MCF 10A (cell line): Measurements from ENCODE around the gene PDPN. TPM values are rescaled to one million over a fixed set of nuclear protein-coding genes. Genes with fewer than 3 reads are reported as not detected.
A peak's percentile ranks its signal among the peaks of the same experiment; 100 is the strongest.

Experiments
- BruUV-seq: library from RNA; stranded (reverse); fragments of 400-500 nt; replicated peaks from 2 replicates; lab custom pipeline; 2021; lab: Mats Ljungman, UMichigan
- CTCF ChIA-PET: fragments of 300-600 bp; sonication (Branson Sonifier 250); formaldehyde crosslinking; extraction: SDS; loops from one replicate; lab custom pipeline; 2021; ENCODE audit warnings: antibody characterized with exemption, inconsistent platforms; lab: Yijun Ruan, JAX
- POLR2A ChIA-PET: fragments of 300-600, 350-650 bp; sonication (Branson Sonifier 250); formaldehyde crosslinking; extraction: SDS; loops from one replicate; lab custom pipeline; 2020; ENCODE audit warnings: antibody characterized with exemption, inconsistent platforms; lab: Yijun Ruan, JAX
- DNase-seq: peaks from one replicate; pipeline ENCODE4 v3.0.0-alpha.2; 2018; ENCODE audit not compliant: unreplicated experiment
- H3K27ac Mint-ChIP-seq: one replicate; pipeline ENCODE4 v1.8.0; 2022; ENCODE audit warnings: mild to moderate bottlenecking, low read depth, mixed read lengths; ENCODE audit not compliant: unreplicated experiment
- H3K27me3 Mint-ChIP-seq: one replicate; pipeline ENCODE4 v1.8.0; 2022; ENCODE audit warnings: mixed read lengths; ENCODE audit not compliant: insufficient read depth, unreplicated experiment
- H3K36me3 Mint-ChIP-seq: one replicate; pipeline ENCODE4 v1.8.0; 2022; ENCODE audit warnings: mild to moderate bottlenecking, moderate library complexity, mixed read lengths; ENCODE audit not compliant: insufficient read depth, unreplicated experiment
- H3K4me1 Mint-ChIP-seq: one replicate; pipeline ENCODE4 v1.8.0; 2022; ENCODE audit warnings: mixed read lengths; ENCODE audit not compliant: insufficient read depth, unreplicated experiment
- H3K4me3 Mint-ChIP-seq: one replicate; pipeline ENCODE4 v1.8.0; 2022; ENCODE audit warnings: mild to moderate bottlenecking, moderate library complexity, mixed read lengths; ENCODE audit not compliant: unreplicated experiment
- H3K9me3 Mint-ChIP-seq: one replicate; pipeline ENCODE4 v1.8.0; 2022; ENCODE audit warnings: mixed read lengths; ENCODE audit not compliant: unreplicated experiment
- CTCF ChIP-seq: fragments of 200-600 bp; IDR thresholded peaks from one replicate; pipeline ENCODE4 v1.8.0; 2022; ENCODE audit warnings: antibody characterized with exemption, mild to moderate bottlenecking; ENCODE audit not compliant: unreplicated experiment
- intact Hi-C: fragments of 100-400 bp; cut with micrococcal nuclease; formaldehyde crosslinking; loops from 2 replicates; pipeline ENCODE4 v1.14.1; 2022
- total RNA-seq: library from RNA; stranded (reverse); gene quantifications from 2 replicates; pipeline ENCODE4 v1.2.3, GENCODE V29; 2022

Gene PDPN
- total RNA-seq, 1 experiment from 2014 or later = 35.1 TPM

DNA sequence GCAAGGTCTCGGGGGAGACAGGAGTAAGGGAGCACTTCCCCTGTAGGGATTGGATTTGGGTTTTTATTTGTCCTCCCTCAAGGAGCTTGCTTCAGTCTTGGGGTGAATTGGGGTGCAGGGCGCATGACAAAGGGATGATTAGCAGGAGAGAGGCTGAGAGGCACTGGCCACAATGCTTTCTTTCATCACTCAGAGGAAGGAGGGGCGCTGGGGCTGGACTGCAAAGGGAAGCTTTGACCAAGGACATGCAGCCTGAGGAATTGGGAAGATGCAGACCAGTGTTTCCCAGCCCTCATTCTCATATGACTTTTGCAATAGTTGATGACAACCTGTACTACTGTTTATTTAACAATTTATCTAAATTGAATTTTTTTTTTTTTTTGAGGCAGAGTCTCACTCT lies 34.1 kb upstream of the PDPN start:
- Mint-ChIP-seq H3K27me3 (no peaks in the 10 kb centered on the region), H3K27ac (no peak overlapping the region), H3K4me1 (peaks cover 9% of the 10 kb centered on the region), H3K9me3 (no peaks in the 10 kb centered on the region), H3K36me3 (no peaks in the 10 kb centered on the region), H3K4me3 (no peak overlapping the region)
- TF ChIP-seq CTCF = no peak
- DNase-seq = no peak
- ChIA-PET POLR2A (interaction anchor here (0.6 kb wide), 1 partner anchor 68 kb away, joined by 3 read pairs; no protein-coding TSS in a partner anchor), CTCF (no interaction called here)
- intact Hi-C loops = no loop called here
- BruUV-seq = no TSS peak

GRCh38 chr1:13550663-13551062 lies 33.0 kb upstream of the PDPN start:
- Mint-ChIP-seq H3K4me1 (peaks cover 9% of the 10 kb centered on the region), H3K27me3 (no peaks in the 10 kb centered on the region), H3K36me3 (no peaks in the 10 kb centered on the region), H3K9me3 (no peaks in the 10 kb centered on the region), H3K27ac (peak overlapping the region; percentile 66), H3K4me3 (no peak overlapping the region)
- CTCF ChIA-PET = no interaction called here
- TF ChIP-seq CTCF = no peak
- DNase-seq = peak; percentile 8
- BruUV-seq = no TSS peak
- POLR2A ChIA-PET = interaction anchor here (1.2 kb wide), 1 partner anchor 54 kb away, joined by 5 read pairs; no protein-coding TSS in a partner anchor
- intact Hi-C loops = no loop called here

- Mint-ChIP-seq H3K9me3 (no peaks in the 10 kb centered on the region), H3K27ac (no peak overlapping the region), H3K27me3 (no peaks in the 10 kb centered on the region), H3K36me3 (no peaks in the 10 kb centered on the region), H3K4me1 (peaks cover 9% of the 10 kb centered on the region), H3K4me3 (no peak overlapping the region)
- no TSS peak for BruUV-seq
- DNase-seq = no peak
- CTCF ChIA-PET = no interaction called here
- intact Hi-C loops = no loop called here
- TF ChIP-seq CTCF = no peak
- POLR2A ChIA-PET = no interaction called here
Measured at GRCh38 chr1:13554798-13555197, 28.8 kb upstream of the PDPN start.

DNA sequence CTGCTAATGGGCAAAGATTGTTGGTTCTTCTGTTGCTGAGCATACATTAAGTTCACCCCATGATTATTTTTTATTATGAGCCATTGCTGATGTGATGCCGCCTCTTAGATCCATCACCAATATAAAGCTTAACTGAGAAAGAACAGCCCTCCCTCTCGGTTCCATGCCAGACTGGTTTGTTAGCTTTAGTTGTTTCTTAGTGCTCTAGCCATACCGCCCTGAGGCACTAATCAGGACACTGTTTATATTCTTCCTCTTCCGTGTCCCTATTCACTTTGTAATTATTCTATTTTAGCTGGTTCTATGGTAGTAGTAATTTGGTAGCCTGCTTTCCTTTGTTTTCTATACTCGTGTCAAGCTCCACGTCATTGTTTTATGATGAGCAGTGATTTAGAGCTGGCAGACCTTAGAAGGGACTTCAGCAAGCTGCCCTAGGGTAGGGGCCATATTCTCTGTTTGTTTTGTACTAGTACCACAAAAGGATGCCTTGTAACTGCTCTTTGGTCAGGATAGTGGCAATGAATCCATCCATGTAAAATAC lies 27.3 kb upstream of the PDPN start:
- DNase-seq = no peak
- Mint-ChIP-seq H3K4me3 (no peak overlapping the region), H3K4me1 (no peaks in the 10 kb centered on the region), H3K27ac (no peak overlapping the region), H3K9me3 (no peaks in the 10 kb centered on the region), H3K27me3 (peaks cover 5% of the 10 kb centered on the region), H3K36me3 (no peaks in the 10 kb centered on the region)
- no peak for TF ChIP-seq CTCF
- intact Hi-C loops = no loop called here
- POLR2A ChIA-PET = interaction anchor here (0.6 to 1.2 kb wide), 3 partner anchors 13 to 190 kb away, joined by 3 to 5 read pairs (median 3); no protein-coding TSS in a partner anchor
- no TSS peak for BruUV-seq
- CTCF ChIA-PET = interaction anchor here (0.5 to 1.4 kb wide), 8 partner anchors 15 to 1717 kb away, joined by 3 to 5 read pairs (median 3); no protein-coding TSS in a partner anchor
